Bronchial epithelial cell (primary cell): ENCODE data around the gene PRR36. TPM values are rescaled to one million over a fixed set of nuclear protein-coding genes. Genes with fewer than 3 reads are reported as not detected.

ENCODE experiments used
- DNase-seq: peaks from one replicate; pipeline ENCODE4 v3.0.0-alpha.2; 2010; ENCODE audit warnings: low read depth
- FAIRE-seq: peaks from 2 replicates; lab custom pipeline; 2011; peaks lifted over from hg19 to GRCh38; lab: Jason Lieb, UNC
- H3K27me3 ChIP-seq: 2 replicates; pipeline ENCODE4 v1.5.1; 2011; ENCODE audit warnings: low read length; ENCODE audit not compliant: control insufficient read depth, insufficient read depth
- H3K36me3 ChIP-seq: 2 replicates; pipeline ENCODE4 v1.5.1; 2011; ENCODE audit warnings: low read length; ENCODE audit not compliant: control insufficient read depth, insufficient read depth
- H3K4me3 ChIP-seq: 2 replicates; pipeline ENCODE4 v1.5.1; 2011; ENCODE audit warnings: mild to moderate bottlenecking, low read depth, low read length, control low read depth
- total RNA-seq: library from RNA; depleted of rRNA; stranded (reverse); fragments of >200 nt; gene quantifications from 2 replicates; pipeline ENCODE4 v1.2.1, GENCODE V29; 2014
- TF ChIP-seq, protein P1 (sequence below): IDR thresholded peaks from 2 replicates; pipeline ENCODE4 v1.5.1; 2011; ENCODE audit warnings: mild to moderate bottlenecking, moderate library complexity, low read length, control low read depth, inconsistent platforms; ENCODE audit not compliant: insufficient read depth, severe bottlenecking

PRR36 gene
- total RNA-seq, 1 donor from 2014 or later, result not detected

GRCh38 chr19:7887408-7888144 is 13.4 kb upstream of the PRR36 start:
- TF ChIP-seq, protein P1, sequence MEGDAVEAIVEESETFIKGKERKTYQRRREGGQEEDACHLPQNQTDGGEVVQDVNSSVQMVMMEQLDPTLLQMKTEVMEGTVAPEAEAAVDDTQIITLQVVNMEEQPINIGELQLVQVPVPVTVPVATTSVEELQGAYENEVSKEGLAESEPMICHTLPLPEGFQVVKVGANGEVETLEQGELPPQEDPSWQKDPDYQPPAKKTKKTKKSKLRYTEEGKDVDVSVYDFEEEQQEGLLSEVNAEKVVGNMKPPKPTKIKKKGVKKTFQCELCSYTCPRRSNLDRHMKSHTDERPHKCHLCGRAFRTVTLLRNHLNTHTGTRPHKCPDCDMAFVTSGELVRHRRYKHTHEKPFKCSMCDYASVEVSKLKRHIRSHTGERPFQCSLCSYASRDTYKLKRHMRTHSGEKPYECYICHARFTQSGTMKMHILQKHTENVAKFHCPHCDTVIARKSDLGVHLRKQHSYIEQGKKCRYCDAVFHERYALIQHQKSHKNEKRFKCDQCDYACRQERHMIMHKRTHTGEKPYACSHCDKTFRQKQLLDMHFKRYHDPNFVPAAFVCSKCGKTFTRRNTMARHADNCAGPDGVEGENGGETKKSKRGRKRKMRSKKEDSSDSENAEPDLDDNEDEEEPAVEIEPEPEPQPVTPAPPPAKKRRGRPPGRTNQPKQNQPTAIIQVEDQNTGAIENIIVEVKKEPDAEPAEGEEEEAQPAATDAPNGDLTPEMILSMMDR, result no peak
- peak overlapping the region; percentile 82 for H3K4me3 ChIP-seq
- H3K27me3 ChIP-seq, result no peaks in the 10 kb centered on the region
- FAIRE-seq (no peak), DNase-seq (no peak)
- H3K36me3 ChIP-seq, result no peaks in the 10 kb centered on the region

GRCh38 chr19:7885818-7886217 is 11.6 kb upstream of the PRR36 start:
- DNase-seq (no peak), FAIRE-seq (no peak)
- Histone ChIP-seq H3K4me3 (no peak overlapping the region), H3K36me3 (no peaks in the 10 kb centered on the region), H3K27me3 (no peaks in the 10 kb centered on the region)
- TF ChIP-seq, protein P1, result no peak

DNA sequence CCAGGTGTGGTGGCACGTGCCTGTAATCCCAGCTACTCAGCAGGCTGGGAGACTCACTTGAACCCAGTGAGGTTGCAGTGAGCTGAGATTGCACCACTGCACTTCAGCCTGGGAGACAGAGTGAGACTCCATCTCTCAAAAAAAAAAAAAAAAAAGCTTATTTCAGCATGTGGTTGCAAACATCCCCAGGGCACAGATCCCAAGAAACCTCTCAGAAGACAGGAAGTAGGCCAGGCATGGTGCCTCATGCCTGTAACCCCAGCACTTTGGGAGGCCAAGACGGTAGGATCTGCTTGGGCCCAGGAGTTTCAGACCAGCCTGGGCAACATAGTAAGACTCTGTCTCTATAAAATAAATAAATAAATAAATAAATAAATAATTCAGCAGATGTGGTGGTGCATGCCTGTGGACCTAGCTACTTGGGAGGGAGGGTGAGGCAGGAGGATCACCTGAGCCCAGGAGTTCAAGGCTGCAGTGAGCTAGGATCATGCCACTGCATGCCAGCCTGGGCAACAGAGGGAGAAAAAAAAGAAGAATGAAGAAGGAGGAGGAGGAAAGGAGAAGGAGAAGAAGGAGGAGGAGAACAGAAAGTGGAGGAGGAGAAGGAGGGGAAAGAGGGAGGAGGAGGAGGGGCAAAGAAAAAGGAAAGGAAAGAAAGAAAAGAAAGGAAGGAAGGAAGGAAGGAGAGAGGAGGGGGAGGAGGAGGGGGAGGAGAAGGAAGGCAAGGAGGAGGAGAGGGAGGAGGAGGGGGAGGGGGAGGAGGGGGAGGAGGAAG is 9.8 kb upstream of the PRR36 start:
- TF ChIP-seq, protein P1, result no peak
- DNase-seq (no peak), FAIRE-seq (no peak)
- H3K36me3 ChIP-seq, result no peaks in the 10 kb centered on the region
- no peaks in the 10 kb centered on the region for H3K27me3 ChIP-seq
- H3K4me3 ChIP-seq, result no peak overlapping the region

- DNase-seq, result no peak
- TF ChIP-seq, protein P1, result no peak
- no peak for FAIRE-seq
- H3K36me3 ChIP-seq, result no peaks in the 10 kb centered on the region
- H3K27me3 ChIP-seq, result no peaks in the 10 kb centered on the region
- H3K4me3 ChIP-seq, result no peak overlapping the region
Measured at GRCh38 chr19:7883105-7883504, 8.9 kb upstream of the PRR36 start.

- Histone ChIP-seq H3K27me3 (no peaks in the 10 kb centered on the region), H3K4me3 (no peak overlapping the region), H3K36me3 (no peaks in the 10 kb centered on the region)
- TF ChIP-seq, protein P1, result no peak
- no peak for DNase-seq
- FAIRE-seq, result no peak
Measured at GRCh38 chr19:7881910-7882309, 7.7 kb upstream of the PRR36 start.
